Endothelial cell of umbilical vein (primary cell): Measurements from ENCODE around the gene SYNJ2BP.

Source experiments
- CTCF ChIP-seq, 2 donors: IDR thresholded peaks; 1 replicate in 1 of 2; 2 replicates in 1 of 2; pipeline ENCODE4 v1.5.1; 2011; ENCODE audit warnings: low read length in 2 of 2, mild to moderate bottlenecking in 2 of 2, moderate library complexity in 2 of 2, control low read depth in 1 of 2, inconsistent platforms in 1 of 2, low read depth in 1 of 2; ENCODE audit not compliant: insufficient read depth in 1 of 2; ENCODE audit errors: extremely low read depth in 1 of 2
- EZH2 ChIP-seq: IDR thresholded peaks from 2 replicates; pipeline ENCODE4 v1.6.1; 2012; ENCODE audit warnings: borderline replicate concordance, low read depth, mild to moderate bottlenecking, moderate library complexity, low read length, inconsistent platforms; ENCODE audit not compliant: severe bottlenecking
- GATA2 ChIP-seq: IDR thresholded peaks from 2 replicates; pipeline ENCODE4 v1.7.0; 2011; ENCODE audit warnings: low read depth, mild to moderate bottlenecking, moderate library complexity, mixed read lengths, low read length; ENCODE audit not compliant: insufficient read length, insufficient read depth
- MAX ChIP-seq: IDR thresholded peaks from 2 replicates; pipeline ENCODE4 v1.6.1; 2011; ENCODE audit not compliant: insufficient read depth, insufficient read length
- MYC ChIP-seq: IDR thresholded peaks from one replicate; pipeline ENCODE4 v1.6.1; 2011; ENCODE audit warnings: mild to moderate bottlenecking, low read depth, low read length
- POLR2A ChIP-seq: IDR thresholded peaks from 2 replicates; pipeline ENCODE4 v1.6.1; 2012; ENCODE audit warnings: low read depth, mild to moderate bottlenecking, control low read depth, low read length

GRCh38 chr14:70425354-70425753 is 8.5 kb upstream of the SYNJ2BP start:
- TF ChIP-seq CTCF (IDR thresholded peaks at IDR 0.05; ENCODE audit: extremely low read depth in 1 of 2, insufficient read depth in 1 of 2, low read depth in 1 of 2, low read length in 2 of 2): no peak
- no peak for TF ChIP-seq MAX
- no peak for TF ChIP-seq MYC
- TF ChIP-seq EZH2: no peak
- TF ChIP-seq POLR2A: no peak
- TF ChIP-seq GATA2: no peak
